ENCODE data around the gene CACNA1I.

DNA sequence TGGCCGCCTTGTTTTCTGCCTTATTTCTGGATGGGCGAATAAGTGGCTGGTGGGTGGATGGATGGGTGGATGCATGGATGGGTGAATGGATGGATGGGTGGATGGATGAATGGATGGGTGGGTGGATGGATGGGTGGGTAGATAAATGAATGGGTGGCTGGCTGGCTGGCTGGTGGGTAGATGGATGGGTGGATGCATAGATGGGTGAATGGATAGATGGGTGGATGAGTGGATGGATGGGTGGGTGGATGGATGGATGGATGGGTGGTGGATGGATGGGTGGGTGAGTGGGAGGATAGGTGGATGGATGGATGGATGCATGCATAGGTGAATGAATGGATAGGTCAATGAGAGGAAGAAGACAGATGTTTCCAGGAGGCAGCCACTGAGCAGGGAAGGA, 98.9 kb downstream of the CACNA1I start:
- TF ChIP-seq, protein P1, sequence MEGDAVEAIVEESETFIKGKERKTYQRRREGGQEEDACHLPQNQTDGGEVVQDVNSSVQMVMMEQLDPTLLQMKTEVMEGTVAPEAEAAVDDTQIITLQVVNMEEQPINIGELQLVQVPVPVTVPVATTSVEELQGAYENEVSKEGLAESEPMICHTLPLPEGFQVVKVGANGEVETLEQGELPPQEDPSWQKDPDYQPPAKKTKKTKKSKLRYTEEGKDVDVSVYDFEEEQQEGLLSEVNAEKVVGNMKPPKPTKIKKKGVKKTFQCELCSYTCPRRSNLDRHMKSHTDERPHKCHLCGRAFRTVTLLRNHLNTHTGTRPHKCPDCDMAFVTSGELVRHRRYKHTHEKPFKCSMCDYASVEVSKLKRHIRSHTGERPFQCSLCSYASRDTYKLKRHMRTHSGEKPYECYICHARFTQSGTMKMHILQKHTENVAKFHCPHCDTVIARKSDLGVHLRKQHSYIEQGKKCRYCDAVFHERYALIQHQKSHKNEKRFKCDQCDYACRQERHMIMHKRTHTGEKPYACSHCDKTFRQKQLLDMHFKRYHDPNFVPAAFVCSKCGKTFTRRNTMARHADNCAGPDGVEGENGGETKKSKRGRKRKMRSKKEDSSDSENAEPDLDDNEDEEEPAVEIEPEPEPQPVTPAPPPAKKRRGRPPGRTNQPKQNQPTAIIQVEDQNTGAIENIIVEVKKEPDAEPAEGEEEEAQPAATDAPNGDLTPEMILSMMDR (IDR thresholded peaks at IDR 0.05; ENCODE audit: extremely low read depth in 1 of 2, insufficient read depth in 1 of 2, low read depth in 1 of 2, low read length in 2 of 2): no peak
- TF ChIP-seq JUN (IDR thresholded peaks at IDR 0.05; ENCODE audit: borderline replicate concordance, insufficient read depth, insufficient read length, low read depth): no peak
- no peak for TF ChIP-seq POLR2A (IDR thresholded peaks at IDR 0.05; ENCODE audit: low read depth, low read length)
